GM23338 (cell line): ENCODE measurements around the gene USP30. TPM values are rescaled to one million over a fixed set of nuclear protein-coding genes. Genes with fewer than 3 reads are reported as not detected.

Experiments
- ATAC-seq: fragments of 200-7000 bp; cut with Tn5 transposase; 3 replicates; pipeline ENCODE4 v1.9.1; 2020
- DNase-seq: peaks from one replicate; pipeline ENCODE4 v3.0.0-alpha.2; 2015; ENCODE audit warnings: low spot score
- H2AFZ ChIP-seq: fragments of 200-600 bp; sonication (generic); 2 replicates; pipeline ENCODE4 v1.8.0; 2016; ENCODE audit warnings: antibody characterized with exemption, mild to moderate bottlenecking, moderate library complexity
- H3F3A ChIP-seq: fragments of 200-600 bp; sonication (generic); replicated peaks from 2 replicates; pipeline ENCODE4 v1.8.0; 2017; ENCODE audit warnings: antibody characterized with exemption, mixed run types, low read depth
- H3K27ac ChIP-seq: fragments of 200-600 bp; sonication (generic); 2 replicates; pipeline ENCODE4 v1.6.1; 2016; ENCODE audit warnings: low read depth
- H3K27me3 ChIP-seq: fragments of 200-600 bp; sonication (generic); 2 replicates; pipeline ENCODE4 v1.8.0; 2016; ENCODE audit warnings: mild to moderate bottlenecking, mixed run types, moderate library complexity; ENCODE audit not compliant: insufficient read depth
- H3K36me3 ChIP-seq: fragments of 200-600 bp; sonication (generic); 2 replicates; pipeline ENCODE4 v1.8.0; 2016; ENCODE audit warnings: mild to moderate bottlenecking; ENCODE audit not compliant: insufficient read depth
- H3K4me1 ChIP-seq: fragments of 200-600 bp; sonication (generic); 2 replicates; pipeline ENCODE4 v1.8.0; 2016; ENCODE audit warnings: mild to moderate bottlenecking, moderate library complexity; ENCODE audit not compliant: insufficient read depth
- H3K4me2 ChIP-seq: fragments of 200-600 bp; sonication (generic); 2 replicates; pipeline ENCODE4 v1.7.1; 2017; ENCODE audit warnings: mixed run types
- H3K4me3 ChIP-seq: fragments of 200-600 bp; sonication (generic); 2 replicates; pipeline ENCODE4 v1.6.1; 2016; ENCODE audit warnings: mixed run types
- H3K79me2 ChIP-seq: fragments of 200-600 bp; sonication (generic); replicated peaks from 2 replicates; pipeline ENCODE4 v1.8.0; 2017; ENCODE audit warnings: mild to moderate bottlenecking; ENCODE audit not compliant: insufficient read depth
- H3K9me2 ChIP-seq: fragments of 200-600 bp; sonication (generic); 2 replicates; pipeline ENCODE4 v1.8.0; 2017; ENCODE audit not compliant: insufficient read depth
- H4K20me1 ChIP-seq: fragments of 200-600 bp; sonication (generic); replicated peaks from 2 replicates; pipeline ENCODE4 v1.8.0; 2017; ENCODE audit warnings: mild to moderate bottlenecking; ENCODE audit not compliant: insufficient read depth
- H3K27ac Mint-ChIP-seq: 2 replicates; pipeline ENCODE4 v1.8.0; 2020; ENCODE audit warnings: inconsistent platforms, mild to moderate bottlenecking, moderate library complexity, mixed read lengths
- H3K27me3 Mint-ChIP-seq: 3 replicates; pipeline ENCODE4 v1.8.0; 2022; ENCODE audit warnings: low read depth, mild to moderate bottlenecking, moderate library complexity, mixed read lengths, inconsistent platforms; ENCODE audit not compliant: insufficient read depth, poor library complexity
- H3K36me3 Mint-ChIP-seq: 3 replicates; pipeline ENCODE4 v1.8.0; 2021; ENCODE audit warnings: low read depth, mild to moderate bottlenecking, inconsistent platforms, moderate library complexity, mixed read lengths
- H3K4me1 Mint-ChIP-seq: 3 replicates; pipeline ENCODE4 v1.8.0; 2020; ENCODE audit warnings: mild to moderate bottlenecking, inconsistent platforms, mixed read lengths
- H3K4me3 Mint-ChIP-seq: 3 replicates; pipeline ENCODE4 v1.8.0; 2021; ENCODE audit warnings: moderate library complexity, mild to moderate bottlenecking, inconsistent platforms, mixed read lengths
- H3K9me3 Mint-ChIP-seq: 3 replicates; pipeline ENCODE4 v1.8.0; 2020; ENCODE audit warnings: moderate library complexity, mild to moderate bottlenecking, inconsistent platforms, mixed read lengths
- CREB1 ChIP-seq: fragments of 250-450 bp; sonication (Bioruptor Pico); IDR thresholded peaks from 2 replicates; pipeline ENCODE4 v1.5.0; 2020; ENCODE audit warnings: low read depth, mild to moderate bottlenecking, moderate library complexity
- REST ChIP-seq: IDR thresholded peaks from one replicate; pipeline ENCODE4 v1.6.1; 2018; ENCODE audit warnings: antibody characterized with exemption; ENCODE audit not compliant: unreplicated experiment
- ZNF462 ChIP-seq: fragments of 250-450 bp; sonication (Bioruptor Pico); IDR thresholded peaks from 2 replicates; pipeline ENCODE4 v1.5.0; 2020; ENCODE audit warnings: mild to moderate bottlenecking, moderate library complexity
- polyA plus RNA-seq: library from polyadenylated mRNA; unstranded; fragments of >200 nt; fragmentation: Nextera tagmentation; extraction: Ambion mirVana; gene quantifications from 2 replicates; pipeline ENCODE4 v1.2.1, GENCODE V29; 2016
- total RNA-seq: library from RNA; depleted of rRNA; stranded (reverse); fragments of >200 nt; shearing (Covaris generic); gene quantifications from 2 replicates; pipeline ENCODE4 v1.2.3, GENCODE V29; 2014

The USP30 gene
- total and polyA plus RNA-seq, 2 experiments from 2014 or later: 2.9 to 6.1 TPM

- TF ChIP-seq ZNF462 (CRISPR knock-in tag): no peak
Observed at GRCh38 chr12:109082751-109083150, 30.4 kb downstream of the USP30 start (continued).

- Histone ChIP-seq H3K27ac (no peak overlapping the region), H3K4me2 (no peak overlapping the region), H3K9me2 (no peaks in the 10 kb centered on the region), H3K79me2 (no peaks in the 10 kb centered on the region), H3K4me3 (no peak overlapping the region), H3K36me3 (0 out of 2 replicates have a peak, but pooled peaks cover 8% of the 10 kb centered on the region), H3K27me3 (no peaks in the 10 kb centered on the region), H4K20me1 (no peaks in the 10 kb centered on the region; the same call in 1 of the 2 replicates), H2AFZ (no peak overlapping the region), H3K4me1 (no peaks in the 10 kb centered on the region), H3F3A (no peaks in the 10 kb centered on the region)
- no peak for TF ChIP-seq CREB1 (CRISPR knock-in tag)
- TF ChIP-seq REST: no peak
- no peaks in the 10 kb centered on the region for H3K27me3 Mint-ChIP-seq
- DNase-seq (no peak), ATAC-seq (no peak)
- no peak overlapping the region for H3K4me3 Mint-ChIP-seq
- no peaks in the 10 kb centered on the region for H3K4me1 Mint-ChIP-seq
- no peak overlapping the region for H3K27ac Mint-ChIP-seq
- no peaks in the 10 kb centered on the region; the same call in 2 of the 3 replicates for H3K9me3 Mint-ChIP-seq
- H3K36me3 Mint-ChIP-seq: peaks cover 17% of the 10 kb centered on the region
Observed at GRCh38 chr12:109084425-109084824, 32.0 kb downstream of the USP30 start.
